ENCODE results near the gene ZAP70.

ZAP70 gene

DNA sequence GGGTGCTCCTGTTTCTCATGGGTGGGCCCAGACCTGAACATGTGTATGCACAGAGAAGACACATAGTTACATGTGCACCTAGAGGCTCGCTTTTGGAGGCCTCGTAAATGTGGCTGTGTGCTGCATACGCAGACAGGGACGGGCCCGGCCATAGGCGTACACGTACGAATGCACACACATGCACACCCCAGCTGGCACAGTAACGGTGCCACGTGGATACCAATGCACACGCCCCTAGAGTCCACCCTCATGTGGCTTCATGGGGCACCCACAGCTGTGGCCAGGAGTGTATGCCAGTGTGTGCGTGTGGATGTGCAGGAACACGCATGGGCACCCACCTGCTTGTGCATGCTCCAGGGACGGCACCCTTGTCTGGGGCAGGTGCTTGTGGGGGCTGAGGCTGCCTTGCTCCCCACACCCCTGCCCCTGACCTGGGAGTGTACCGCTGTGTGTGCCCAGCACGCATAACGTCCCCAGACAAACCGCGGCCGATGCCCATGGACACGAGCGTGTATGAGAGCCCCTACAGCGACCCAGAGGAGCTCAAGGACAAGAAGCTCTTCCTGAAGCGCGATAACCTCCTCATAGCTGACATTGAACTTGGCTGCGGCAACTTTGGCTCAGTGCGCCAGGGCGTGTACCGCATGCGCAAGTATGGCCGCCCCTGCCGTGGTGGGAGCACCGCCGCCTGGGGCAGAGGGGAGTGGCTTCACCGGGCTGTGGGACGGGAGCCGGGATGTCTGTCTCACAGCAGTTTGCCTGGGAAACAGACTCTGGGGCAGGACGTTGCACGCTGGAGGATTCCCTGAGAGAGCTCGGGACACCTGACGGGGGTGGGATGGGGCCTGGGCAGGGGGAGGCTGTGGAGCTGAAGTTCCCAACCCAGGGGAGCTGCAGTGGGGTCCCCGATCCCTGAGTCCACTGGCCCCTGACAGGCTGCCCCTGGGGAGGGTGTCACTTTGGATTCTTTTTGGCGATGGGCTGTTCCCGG is 21.0 kb downstream of the ZAP70 start:
- no peak for DNase-seq (ENCODE audit: low spot score)

- DNase-seq (ENCODE audit: low spot score): no peak
These were observed 21.8 kb downstream of the ZAP70 start for GRCh38 chr2:97735161-97735561.

DNA sequence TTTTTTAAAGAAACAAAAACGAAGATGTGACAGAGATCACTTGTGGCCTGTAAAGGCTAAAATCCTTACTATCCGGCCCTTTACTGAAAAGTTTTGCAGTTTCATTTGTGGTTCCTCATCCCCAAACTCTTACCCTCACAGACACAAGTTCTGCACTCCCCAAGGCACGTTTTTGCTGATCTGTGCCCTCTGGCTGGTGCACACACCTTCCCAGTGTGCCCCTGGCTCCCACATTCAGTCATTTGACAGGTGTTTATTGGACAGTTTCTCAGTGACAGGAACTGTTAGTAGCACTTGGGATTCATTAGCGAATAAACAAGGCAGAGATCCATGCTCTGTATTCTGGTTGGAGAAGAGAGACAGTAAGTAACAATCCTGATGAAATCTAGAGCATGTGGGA is 22.8 kb downstream of the ZAP70 start:
- no peak for DNase-seq (ENCODE audit: low spot score)

DNA sequence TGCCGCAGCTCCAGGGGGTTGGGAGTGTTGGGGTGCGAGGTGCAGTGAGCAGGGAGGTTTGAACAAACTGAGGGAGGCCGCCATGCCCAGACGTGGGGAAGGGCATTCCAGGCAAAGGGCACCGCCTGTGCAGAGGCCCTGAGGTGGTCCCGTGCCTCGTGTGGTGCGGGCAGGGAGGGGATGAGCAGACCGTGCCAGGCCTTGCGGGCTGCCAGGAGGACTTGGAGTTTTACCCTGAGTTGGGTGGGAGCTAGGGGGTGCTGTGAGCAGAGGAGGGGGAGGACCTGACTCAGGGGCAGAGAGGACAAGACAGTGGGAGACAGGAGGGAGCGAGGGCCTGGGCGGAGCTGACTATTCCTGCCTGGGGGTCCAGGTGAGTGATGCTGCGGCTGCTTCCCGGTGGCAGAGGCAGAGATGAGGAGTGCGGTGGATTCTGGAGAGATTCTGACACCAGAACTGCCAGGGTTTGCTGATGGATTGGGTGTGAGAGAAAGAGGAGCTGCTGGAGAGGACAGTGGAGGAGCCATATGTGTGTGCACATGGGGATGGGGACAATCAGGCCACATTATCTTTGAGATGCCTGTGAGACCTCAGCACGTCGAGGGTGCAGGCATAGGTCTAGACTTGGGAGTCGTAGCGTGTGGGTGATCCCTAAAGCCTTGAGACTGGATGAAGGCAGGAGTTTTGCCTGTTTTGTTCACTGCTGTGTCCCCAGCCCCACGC is 23.4 kb downstream of the ZAP70 start:
- no peak for DNase-seq (ENCODE audit: low spot score)

DNA sequence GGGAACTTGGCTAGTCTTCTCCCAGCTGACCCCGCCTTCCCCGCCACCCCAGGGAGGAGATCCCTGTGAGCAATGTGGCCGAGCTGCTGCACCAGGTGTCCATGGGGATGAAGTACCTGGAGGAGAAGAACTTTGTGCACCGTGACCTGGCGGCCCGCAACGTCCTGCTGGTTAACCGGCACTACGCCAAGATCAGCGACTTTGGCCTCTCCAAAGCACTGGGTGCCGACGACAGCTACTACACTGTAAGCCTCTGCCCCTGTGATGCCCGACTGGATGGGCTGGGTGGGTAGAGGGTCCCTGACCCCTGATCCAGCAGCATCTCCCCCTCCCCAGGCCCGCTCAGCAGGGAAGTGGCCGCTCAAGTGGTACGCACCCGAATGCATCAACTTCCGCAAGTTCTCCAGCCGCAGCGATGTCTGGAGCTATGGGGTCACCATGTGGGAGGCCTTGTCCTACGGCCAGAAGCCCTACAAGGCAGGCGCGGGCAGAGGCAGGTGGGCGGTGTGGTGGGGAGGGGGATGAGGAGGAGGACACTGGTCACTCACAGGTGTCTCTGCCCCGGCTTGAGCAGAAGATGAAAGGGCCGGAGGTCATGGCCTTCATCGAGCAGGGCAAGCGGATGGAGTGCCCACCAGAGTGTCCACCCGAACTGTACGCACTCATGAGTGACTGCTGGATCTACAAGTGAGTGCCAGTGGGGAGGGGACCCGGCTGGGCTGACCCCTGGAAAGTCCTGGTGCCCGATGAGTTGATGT is 24.2 kb downstream of the ZAP70 start:
- DNase-seq (ENCODE audit: low spot score): no peak

GRCh38 chr2:97738179-97739019 is 25.0 kb downstream of the ZAP70 start:
- no peak for DNase-seq (ENCODE audit: low spot score)

DNA sequence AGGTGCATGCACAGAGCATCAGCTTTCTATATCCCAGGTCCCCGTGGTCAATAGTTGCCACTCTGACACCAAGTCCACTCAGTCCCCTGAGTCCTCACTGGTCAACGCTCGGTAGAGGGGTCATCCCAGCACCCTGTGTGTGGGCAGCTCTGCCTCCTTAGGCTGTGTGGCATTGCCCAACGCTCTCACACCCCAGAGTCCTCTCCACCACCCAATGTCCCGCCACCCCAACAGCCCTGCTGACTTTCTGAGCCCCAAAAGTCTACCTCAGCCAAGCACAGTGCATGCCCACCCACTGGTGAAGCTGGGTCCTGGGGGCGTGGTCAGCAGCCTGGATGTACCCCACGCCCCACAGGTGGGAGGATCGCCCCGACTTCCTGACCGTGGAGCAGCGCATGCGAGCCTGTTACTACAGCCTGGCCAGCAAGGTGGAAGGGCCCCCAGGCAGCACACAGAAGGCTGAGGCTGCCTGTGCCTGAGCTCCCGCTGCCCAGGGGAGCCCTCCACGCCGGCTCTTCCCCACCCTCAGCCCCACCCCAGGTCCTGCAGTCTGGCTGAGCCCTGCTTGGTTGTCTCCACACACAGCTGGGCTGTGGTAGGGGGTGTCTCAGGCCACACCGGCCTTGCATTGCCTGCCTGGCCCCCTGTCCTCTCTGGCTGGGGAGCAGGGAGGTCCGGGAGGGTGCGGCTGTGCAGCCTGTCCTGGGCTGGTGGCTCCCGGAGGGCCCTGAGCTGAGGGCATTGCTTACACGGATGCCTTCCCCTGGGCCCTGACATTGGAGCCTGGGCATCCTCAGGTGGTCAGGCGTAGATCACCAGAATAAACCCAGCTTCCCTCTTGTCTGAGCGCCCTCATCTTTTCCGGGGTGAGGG is 25.9 kb downstream of the ZAP70 start:
- no peak for DNase-seq (ENCODE audit: low spot score)

GRCh38 chr2:97739893-97740245 is 26.5 kb downstream of the ZAP70 start:
- no peak for DNase-seq (ENCODE audit: low spot score)

GRCh38 chr2:97740590-97741182 is 27.3 kb downstream of the ZAP70 start:
- DNase-seq (ENCODE audit: low spot score): no peak

- DNase-seq (ENCODE audit: low spot score): no peak
These were observed 27.9 kb downstream of the ZAP70 start for GRCh38 chr2:97741251-97741650.

DNA sequence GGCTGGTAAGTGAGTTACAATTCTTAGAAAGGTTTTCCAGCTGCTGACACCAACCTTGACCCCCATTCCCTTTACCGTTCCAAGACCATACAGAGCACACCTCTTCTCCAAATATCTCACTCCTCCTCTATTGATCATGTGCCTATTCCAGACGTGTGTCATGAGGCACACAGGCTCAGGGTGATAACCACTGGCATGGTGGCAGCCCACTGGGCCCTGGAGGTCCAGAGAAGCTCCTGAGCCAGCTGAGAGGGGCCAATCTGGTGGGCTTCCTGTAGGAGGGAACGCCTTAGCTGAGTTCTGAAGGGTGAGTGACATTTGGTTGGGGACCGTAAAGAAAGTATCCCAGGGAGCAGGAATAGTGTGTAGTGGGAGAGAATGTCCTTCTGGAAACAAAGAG is 28.3 kb downstream of the ZAP70 start:
- DNase-seq (ENCODE audit: low spot score): no peak

DNA sequence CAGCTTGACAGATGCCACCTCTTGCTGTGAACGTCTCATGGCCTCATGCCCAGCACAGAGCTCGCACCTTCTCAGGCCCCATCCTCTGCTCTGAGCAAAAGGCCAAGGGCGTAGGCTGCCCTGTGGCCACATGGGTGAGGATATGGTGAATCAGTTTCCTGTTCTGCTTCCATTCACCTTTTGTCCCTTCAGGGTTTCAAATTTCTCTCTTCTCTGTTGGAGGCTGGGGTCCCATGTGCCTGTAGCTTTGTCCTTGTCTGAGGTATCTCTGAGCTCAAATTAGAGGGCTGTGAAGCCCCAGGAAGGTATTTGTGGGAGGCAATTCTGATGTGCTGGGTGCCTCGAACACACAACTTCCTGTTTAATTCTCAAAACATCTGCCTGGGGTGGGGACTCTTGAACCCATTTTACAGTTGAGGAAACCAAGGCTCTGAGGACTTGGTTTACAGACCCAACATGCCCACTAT is 29.0 kb downstream of the ZAP70 start:
- DNase-seq (ENCODE audit: low spot score): peak; percentile 3

DNA sequence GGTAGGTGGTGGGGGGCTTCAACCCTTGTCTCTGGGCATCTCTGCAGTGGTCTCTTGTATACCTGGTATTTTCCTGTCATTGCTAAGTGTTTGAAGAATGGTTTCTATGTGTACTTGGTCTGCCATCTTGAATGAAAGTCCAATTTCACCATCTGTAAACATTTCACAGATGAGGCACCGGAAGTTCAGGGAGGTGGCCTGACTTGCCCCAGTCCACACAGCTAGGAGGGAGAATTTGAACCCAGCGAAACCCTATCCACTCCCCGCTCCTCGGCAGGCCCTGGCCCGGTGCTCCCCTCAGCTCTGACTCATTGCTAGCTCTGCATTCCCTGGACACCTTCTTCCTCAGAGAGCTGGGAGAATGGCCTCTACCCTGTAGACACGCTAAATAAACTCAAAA is 30.5 kb downstream of the ZAP70 start:
- no peak for DNase-seq (ENCODE audit: low spot score)

DNA sequence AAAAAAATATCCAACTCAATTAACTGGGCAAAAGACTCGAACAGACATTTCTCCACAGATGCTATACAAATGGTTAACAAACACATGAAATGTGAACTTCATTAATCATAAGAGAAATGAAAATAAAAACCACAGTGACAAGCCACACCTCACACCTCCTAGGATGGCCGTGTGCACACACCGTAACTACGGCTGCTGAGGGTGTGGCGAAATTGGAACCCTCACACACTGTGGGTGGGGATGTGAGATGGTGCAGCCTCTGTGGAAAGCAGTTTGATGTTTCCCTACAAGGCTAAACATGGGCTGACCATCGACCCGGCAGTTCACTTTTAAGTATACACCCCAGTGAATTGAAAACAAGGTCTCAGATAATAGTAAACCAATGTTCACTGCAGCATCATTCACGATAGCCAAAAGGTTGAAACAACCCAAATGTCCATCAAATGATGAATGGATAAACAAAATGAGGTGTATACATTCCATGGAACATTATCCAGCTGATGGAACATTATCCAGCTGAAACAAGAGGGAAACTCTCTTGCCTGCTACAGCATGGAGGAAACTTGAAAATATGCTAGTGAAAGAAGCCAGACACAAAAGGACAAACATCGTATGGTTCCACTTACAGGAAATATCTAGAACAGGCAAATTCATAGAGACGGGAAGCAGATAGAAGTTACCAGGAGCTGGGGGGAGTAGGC is 32.2 kb downstream of the ZAP70 start:
- DNase-seq (ENCODE audit: low spot score): no peak

GRCh38 chr2:97747285-97747684 is 33.9 kb downstream of the ZAP70 start:
- no peak for DNase-seq (ENCODE audit: low spot score)

DNA sequence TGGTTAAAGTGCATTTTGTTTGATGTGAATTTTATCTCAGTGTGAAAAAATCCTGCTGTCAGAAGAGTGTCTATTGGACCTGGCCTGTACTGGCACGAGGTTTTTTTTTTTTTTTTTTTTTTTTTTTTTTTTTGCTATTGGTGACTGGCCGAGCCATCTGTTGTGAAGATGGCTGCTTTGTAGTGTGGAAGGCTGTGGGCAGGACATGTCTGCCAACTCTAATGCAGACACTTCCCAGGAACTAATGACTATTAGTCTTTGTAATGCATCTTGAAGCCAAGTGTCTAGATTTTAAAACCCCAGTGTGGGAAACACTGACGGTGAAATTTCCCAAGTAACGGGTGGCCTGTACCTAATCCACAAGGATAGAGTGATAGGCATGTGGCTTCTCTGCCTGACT is 34.3 kb downstream of the ZAP70 start:
- no peak for DNase-seq (ENCODE audit: low spot score)

DNA sequence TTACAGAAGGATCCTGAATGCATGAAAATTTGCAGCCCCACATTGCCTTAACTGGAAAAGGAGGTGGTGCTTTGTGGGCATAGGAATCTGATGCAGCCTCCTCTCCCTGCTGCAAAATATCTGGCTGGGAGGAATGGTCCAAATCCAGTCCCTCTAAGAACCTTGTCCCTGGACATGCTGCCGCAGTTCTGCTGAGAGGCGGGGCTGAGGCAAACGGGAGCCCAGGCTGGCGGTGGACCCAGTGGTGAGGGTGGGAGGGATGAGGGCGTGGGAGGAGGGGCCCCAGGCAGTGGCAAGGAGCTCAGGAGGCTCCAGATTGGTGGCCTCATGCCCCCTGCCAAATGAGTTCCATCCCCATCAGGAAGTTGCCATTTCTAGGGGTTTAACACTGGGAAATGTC is 36.2 kb downstream of the ZAP70 start:
- no peak for DNase-seq (ENCODE audit: low spot score)

GRCh38 chr2:97750017-97750416 is 36.6 kb downstream of the ZAP70 start:
- DNase-seq (ENCODE audit: low spot score): no peak

GRCh38 chr2:97751752-97752151 is 38.4 kb downstream of the ZAP70 start:
- no peak for DNase-seq (ENCODE audit: low spot score)
